Measurements from ENCODE around the gene ARHGAP24. TPM values are rescaled to one million over a fixed set of nuclear protein-coding genes. Genes with fewer than 3 reads are reported as not detected.
A peak's percentile ranks its signal among the peaks of the same experiment; 100 is the strongest.

ARHGAP24 gene
- total RNA-seq, 6 experiments from 2014 or later, result 4.0 to 7.3 (median 6.1) TPM

- ATAC-seq (no peak), DNase-seq (no peak)
- no peaks in the 10 kb centered on the region for H3K9me3 ChIP-seq
- intact Hi-C loops (cut with DNase I), result no loop called here
- 17% methylated on average over 1 of the region's 1 CpG for WGBS (ENCODE audit: insufficient coverage, low coverage, low lambda C conversion rate, missing lambda C conversion rate)
- TF ChIP-seq, protein P1, sequence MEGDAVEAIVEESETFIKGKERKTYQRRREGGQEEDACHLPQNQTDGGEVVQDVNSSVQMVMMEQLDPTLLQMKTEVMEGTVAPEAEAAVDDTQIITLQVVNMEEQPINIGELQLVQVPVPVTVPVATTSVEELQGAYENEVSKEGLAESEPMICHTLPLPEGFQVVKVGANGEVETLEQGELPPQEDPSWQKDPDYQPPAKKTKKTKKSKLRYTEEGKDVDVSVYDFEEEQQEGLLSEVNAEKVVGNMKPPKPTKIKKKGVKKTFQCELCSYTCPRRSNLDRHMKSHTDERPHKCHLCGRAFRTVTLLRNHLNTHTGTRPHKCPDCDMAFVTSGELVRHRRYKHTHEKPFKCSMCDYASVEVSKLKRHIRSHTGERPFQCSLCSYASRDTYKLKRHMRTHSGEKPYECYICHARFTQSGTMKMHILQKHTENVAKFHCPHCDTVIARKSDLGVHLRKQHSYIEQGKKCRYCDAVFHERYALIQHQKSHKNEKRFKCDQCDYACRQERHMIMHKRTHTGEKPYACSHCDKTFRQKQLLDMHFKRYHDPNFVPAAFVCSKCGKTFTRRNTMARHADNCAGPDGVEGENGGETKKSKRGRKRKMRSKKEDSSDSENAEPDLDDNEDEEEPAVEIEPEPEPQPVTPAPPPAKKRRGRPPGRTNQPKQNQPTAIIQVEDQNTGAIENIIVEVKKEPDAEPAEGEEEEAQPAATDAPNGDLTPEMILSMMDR (IDR thresholded peaks at IDR 0.05), result no peak
- TF ChIP-seq POLR2A (IDR thresholded peaks at IDR 0.05), result no peak
- H3K27me3 ChIP-seq, result no peaks in the 10 kb centered on the region
- H3K36me3 ChIP-seq, result no peaks in the 10 kb centered on the region
- no peak overlapping the region for H3K27ac ChIP-seq
- H3K4me1 ChIP-seq, result no peaks in the 10 kb centered on the region
- no peak overlapping the region for H3K4me3 ChIP-seq
These were observed 257.2 kb downstream of the ARHGAP24 start for GRCh38 chr4:85732124-85732523.

GRCh38 chr4:85733798-85734197 lies 258.8 kb downstream of the ARHGAP24 start:
- no peaks in the 10 kb centered on the region for H3K36me3 ChIP-seq
- H3K4me1 ChIP-seq, result no peaks in the 10 kb centered on the region
- H3K27me3 ChIP-seq, result no peaks in the 10 kb centered on the region
- no peaks in the 10 kb centered on the region for H3K9me3 ChIP-seq
- TF ChIP-seq, protein P1 (IDR thresholded peaks at IDR 0.05), result no peak
- no peak for TF ChIP-seq POLR2A (IDR thresholded peaks at IDR 0.05)
- no peak overlapping the region for H3K4me3 ChIP-seq
- H3K27ac ChIP-seq, result peak overlapping the region in 1 of 3 donors; percentile 22
- DNase-seq, result no peak
- intact Hi-C loops (cut with DNase I), result no loop called here
- ATAC-seq, result peak; percentile 36 to 69 (median 60)

- H3K36me3 ChIP-seq, result no peaks in the 10 kb centered on the region
- DNase-seq (no peak), ATAC-seq (peak; percentile 19 to 69 (median 36))
- peak overlapping the region in 1 of 3 donors; percentile 22 for H3K27ac ChIP-seq
- H3K4me1 ChIP-seq, result no peaks in the 10 kb centered on the region
- H3K4me3 ChIP-seq, result no peak overlapping the region
- intact Hi-C loops (cut with DNase I), result no loop called here
- no peaks in the 10 kb centered on the region for H3K9me3 ChIP-seq
- TF ChIP-seq, protein P1 (IDR thresholded peaks at IDR 0.05), result no peak
- no peak for TF ChIP-seq POLR2A (IDR thresholded peaks at IDR 0.05)
- H3K27me3 ChIP-seq, result no peaks in the 10 kb centered on the region
- WGBS (ENCODE audit: insufficient coverage, low coverage, low lambda C conversion rate, missing lambda C conversion rate), result 50% methylated on average over 1 of the region's 1 CpG
These were observed 259.5 kb downstream of the ARHGAP24 start for GRCh38 chr4:85734424-85734831.

DNA sequence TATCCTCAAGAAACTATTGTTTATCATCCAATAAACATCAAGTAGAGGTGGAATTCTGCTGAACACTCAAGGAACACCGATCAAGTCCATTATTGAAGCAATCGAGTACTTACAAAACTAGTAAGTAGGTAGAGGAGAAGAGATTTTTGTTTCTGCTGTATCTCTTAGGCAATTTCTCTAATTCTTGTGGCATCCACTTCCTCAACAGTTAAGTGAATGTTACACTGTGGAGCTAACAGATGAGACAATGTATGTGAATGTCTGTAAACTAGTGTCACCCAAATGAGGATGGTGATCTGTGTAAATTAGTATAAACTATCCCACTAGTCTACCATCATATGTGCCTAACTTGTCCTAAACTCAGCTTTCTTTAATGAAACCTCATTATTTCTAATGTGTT lies 261.6 kb downstream of the ARHGAP24 start:
- no peaks in the 10 kb centered on the region for H3K36me3 ChIP-seq
- H3K27ac ChIP-seq, result no peak overlapping the region
- WGBS (ENCODE audit: insufficient coverage, low coverage, low lambda C conversion rate, missing lambda C conversion rate), result 76% methylated on average over 2 of the region's 2 CpGs
- no peak for TF ChIP-seq POLR2A (IDR thresholded peaks at IDR 0.05)
- TF ChIP-seq, protein P1 (IDR thresholded peaks at IDR 0.05), result no peak
- no peaks in the 10 kb centered on the region for H3K9me3 ChIP-seq
- DNase-seq (no peak), ATAC-seq (peak in 1 of 4 donors; percentile 45)
- H3K4me1 ChIP-seq, result no peaks in the 10 kb centered on the region
- no peak overlapping the region for H3K4me3 ChIP-seq
- intact Hi-C loops (cut with DNase I), result no loop called here
- H3K27me3 ChIP-seq, result no peaks in the 10 kb centered on the region

DNA sequence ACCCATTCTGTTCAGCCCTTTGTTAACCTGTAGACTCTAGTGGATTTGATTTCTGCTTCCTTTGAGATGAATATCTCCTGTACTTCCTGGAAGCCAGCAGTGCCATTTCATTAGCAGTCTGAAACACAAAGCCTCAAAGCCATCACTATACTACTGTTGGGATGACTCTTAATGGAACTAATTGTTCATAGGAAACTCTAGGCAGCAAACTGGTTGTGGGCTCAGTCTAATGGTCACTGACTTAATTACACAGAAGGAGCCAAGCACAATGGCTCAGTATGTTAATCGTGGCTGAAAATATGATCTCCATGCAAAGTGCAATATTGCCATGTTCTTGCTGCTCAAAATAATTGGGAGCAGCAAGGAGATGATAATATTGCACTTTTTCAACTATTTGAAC lies 262.3 kb downstream of the ARHGAP24 start:
- Histone ChIP-seq H3K4me1 (no peaks in the 10 kb centered on the region), H3K27ac (no peak overlapping the region), H3K4me3 (no peak overlapping the region), H3K27me3 (no peaks in the 10 kb centered on the region), H3K9me3 (no peaks in the 10 kb centered on the region), H3K36me3 (no peaks in the 10 kb centered on the region)
- no peak for DNase-seq
- WGBS (ENCODE audit: insufficient coverage, low coverage, low lambda C conversion rate, missing lambda C conversion rate), result 54% methylated on average over 1 of the region's 1 CpG
- no peak for TF ChIP-seq POLR2A (IDR thresholded peaks at IDR 0.05)
- TF ChIP-seq, protein P1 (IDR thresholded peaks at IDR 0.05), result no peak
- ATAC-seq, result no peak
- intact Hi-C loops (cut with DNase I), result no loop called here

Measured in right lobe of liver (tissue), 6 donors.